GM18498 (cell line): ENCODE data around the gene GMPPA.

Experiments
- ATAC-seq: cut with Tn5 transposase; IDR thresholded peaks from one replicate; pipeline ENCODE4 v1.9.1; 2021; ENCODE audit warnings: mild to moderate bottlenecking, moderate library complexity; ENCODE audit not compliant: unreplicated experiment

GMPPA gene

DNA sequence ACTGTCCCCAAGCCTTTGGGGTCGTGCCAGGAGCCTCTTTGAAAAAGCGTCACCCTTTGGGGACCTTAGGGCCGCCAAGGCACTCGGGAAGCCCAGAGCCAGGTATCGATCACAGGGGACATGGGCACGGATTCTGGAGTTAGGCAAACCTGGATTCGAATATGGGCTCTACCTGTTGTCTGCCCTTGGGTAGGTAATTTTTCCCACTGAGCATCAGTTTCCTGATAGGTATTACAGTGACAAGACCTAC lies 54.4 kb downstream of the GMPPA start:
- ATAC-seq, result no peak

DNA sequence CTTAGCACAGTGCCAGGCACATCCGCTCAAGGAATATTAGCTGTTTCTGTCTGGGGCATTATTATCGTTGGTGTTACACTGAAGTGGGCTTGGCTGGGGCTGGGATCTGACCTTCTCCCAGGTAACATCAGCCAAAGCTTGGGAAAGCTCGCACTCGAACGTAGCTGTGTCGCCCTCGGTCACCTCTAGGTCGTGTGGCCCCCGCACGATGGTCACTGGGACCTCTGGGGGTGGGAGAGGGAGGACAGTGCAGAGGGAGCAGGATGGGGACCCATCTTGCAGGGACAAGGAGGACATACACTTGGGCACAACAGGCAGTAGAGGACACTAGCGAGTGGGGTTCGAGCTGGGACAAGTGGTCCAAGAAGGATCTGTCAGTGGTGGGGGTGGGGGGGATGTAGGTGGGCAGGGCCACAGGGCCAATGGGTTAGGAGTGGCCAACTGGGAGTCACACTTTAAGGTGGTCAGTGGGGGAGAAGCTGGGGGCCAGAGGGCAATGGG lies 54.8 kb downstream of the GMPPA start:
- ATAC-seq, result no peak

GRCh38 chr2:219554350-219554749 lies 55.7 kb downstream of the GMPPA start:
- no peak for ATAC-seq

DNA sequence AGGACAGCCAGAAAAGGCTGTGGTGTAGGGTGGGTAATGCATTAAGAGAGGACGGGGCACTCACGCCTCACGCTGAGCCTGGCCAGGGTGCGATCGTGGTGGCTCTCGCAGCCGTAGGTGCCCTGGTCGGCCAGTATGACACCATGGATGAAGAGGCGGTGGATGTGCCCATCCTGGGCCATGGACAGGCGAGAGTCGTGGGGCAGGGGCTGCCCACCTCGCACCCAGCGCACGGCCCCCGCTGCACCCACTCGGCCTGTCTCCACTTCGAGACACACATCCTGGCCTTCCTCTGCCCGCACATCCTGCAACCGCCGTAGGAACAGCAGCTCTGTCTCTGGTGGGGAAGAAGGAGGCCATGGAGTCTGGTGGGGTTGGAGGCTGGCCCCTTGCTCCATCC lies 57.3 kb downstream of the GMPPA start:
- no peak for ATAC-seq

DNA sequence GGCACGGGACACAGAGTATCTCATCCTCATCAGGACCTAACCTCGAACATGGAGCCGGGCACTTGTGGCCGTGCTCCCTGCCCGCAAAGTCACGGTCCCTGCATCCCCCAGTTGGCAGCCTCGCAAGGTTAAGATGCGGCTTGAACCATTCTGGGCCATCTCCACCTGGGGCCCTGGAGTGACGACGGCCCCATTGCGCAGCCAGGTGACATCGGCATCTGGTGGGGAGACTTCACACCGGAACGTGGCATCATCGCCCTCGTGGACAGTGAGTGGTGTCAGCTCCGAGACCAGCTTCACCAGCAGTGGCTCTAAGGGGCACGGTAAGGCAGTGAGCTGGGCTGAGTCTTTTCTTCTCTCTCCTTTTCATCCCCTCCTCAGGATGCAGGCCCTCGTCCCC lies 57.7 kb downstream of the GMPPA start:
- ATAC-seq, result no peak
